GM10248 (cell line): Measurements from ENCODE around the gene IKZF4.
A peak's percentile ranks its signal among the peaks of the same experiment; 100 is the strongest.
"Not testable (repeated sequence)": the region's sequence is repeated elsewhere in the genome, so short reads cannot be mapped to it uniquely, and the experiment has no call there.

Source experiments
- CTCF ChIA-PET: fragments of 300-600 bp; sonication (Branson Sonifier 250); formaldehyde crosslinking; extraction: SDS; loops from one replicate; lab custom pipeline; 2021; ENCODE audit warnings: antibody characterized with exemption; lab: Yijun Ruan, JAX
- POLR2A ChIA-PET: fragments of 350-650 bp; sonication (Branson Sonifier 250); formaldehyde crosslinking; extraction: SDS; loops from one replicate; lab custom pipeline; 2020; ENCODE audit warnings: antibody characterized with exemption; lab: Yijun Ruan, JAX
- DNase-seq: peaks from one replicate; pipeline ENCODE4 v3.0.0; 2012; ENCODE audit errors: extremely low spot score
- CTCF ChIP-seq: IDR thresholded peaks from 2 replicates; pipeline ENCODE4 v1.5.1; 2012; ENCODE audit warnings: mild to moderate bottlenecking, low read depth; ENCODE audit errors: extremely low read depth, missing control alignments, control extremely low read depth

IKZF4 gene

GRCh38 chr12:55974308-55974730 is 46.5 kb upstream of the IKZF4 start:
- TF ChIP-seq CTCF = no peak
- POLR2A ChIA-PET = interaction anchor here (0.5 to 2.7 kb wide), 18 partner anchors 8 to 247 kb away, joined by 3 to 19 read pairs (median 4); partner anchors contain the start of genes ORMDL2, PA2G4, PYM1 and RNF41
- peak; percentile 58 for DNase-seq
- CTCF ChIA-PET = interaction anchor here (0.7 to 3.0 kb wide), 24 partner anchors 8 to 255 kb away, joined by 3 to 38 read pairs (median 4); partner anchors contain the start of genes ORMDL2, PA2G4, PYM1 and SARNP

GRCh38 chr12:55978393-55978792 is 42.5 kb upstream of the IKZF4 start:
- DNase-seq = no peak
- POLR2A ChIA-PET = no interaction called here
- no peak for TF ChIP-seq CTCF
- CTCF ChIA-PET = interaction anchor here (1.2 to 1.6 kb wide), 2 partner anchors 17 to 19 kb away, joined by 5 read pairs; partner anchors contain the start of gene SUOX

GRCh38 chr12:55979069-55979468 is 41.8 kb upstream of the IKZF4 start:
- CTCF ChIA-PET = interaction anchor here (1.1 to 9.1 kb wide), 2 partner anchors 16 to 51 kb away, joined by 3 to 140 read pairs; partner anchors contain the start of gene SUOX
- DNase-seq = no peak
- POLR2A ChIA-PET = no interaction called here
- no peak for TF ChIP-seq CTCF

GRCh38 chr12:55981882-55982281 is 39.0 kb upstream of the IKZF4 start:
- ChIA-PET POLR2A (interaction anchor here (2.2 kb wide), 1 partner anchor 8 kb away, joined by 19 read pairs; the partner anchor contains the start of gene RAB5B), CTCF (interaction anchor here (1.4 to 9.1 kb wide), 8 partner anchors 8 to 153 kb away, joined by 4 to 140 read pairs (median 6); partner anchors contain the start of genes DNAJC14, RAB5B and SUOX)
- DNase-seq = not testable (repeated sequence)

GRCh38 chr12:55982319-55982936 is 38.4 kb upstream of the IKZF4 start:
- POLR2A ChIA-PET = interaction anchor here (0.5 to 2.2 kb wide), 2 partner anchors 8 to 1379 kb away, joined by 4 to 19 read pairs; partner anchors contain the start of gene RAB5B
- DNase-seq = peak; percentile 69
- CTCF ChIA-PET = interaction anchor here (1.1 to 9.1 kb wide), 10 partner anchors 8 to 245 kb away, joined by 3 to 140 read pairs (median 6); partner anchors contain the start of genes DNAJC14, ERBB3, RAB5B and SUOX
- no peak for TF ChIP-seq CTCF

- ChIA-PET CTCF (interaction anchor here (1.1 to 9.1 kb wide), 10 partner anchors 8 to 246 kb away, joined by 3 to 140 read pairs (median 6); partner anchors contain the start of genes ERBB3, RAB5B and SUOX), POLR2A (interaction anchor here (2.2 kb wide), 1 partner anchor 9 kb away, joined by 19 read pairs; the partner anchor contains the start of gene RAB5B)
- no peak for DNase-seq
- TF ChIP-seq CTCF = no peak
Measured at GRCh38 chr12:55983232-55983842, 37.5 kb upstream of the IKZF4 start.
